GM12875 (cell line): ENCODE results near the gene MYBPH.

ENCODE experiments used
- H3K4me3 ChIP-seq: one replicate; pipeline ENCODE4 v1.5.1; 2011; ENCODE audit warnings: low read depth, low read length, control low read depth
- CTCF ChIP-seq: IDR thresholded peaks from 2 replicates; pipeline ENCODE4 v1.5.1; 2011; ENCODE audit warnings: low read depth, mild to moderate bottlenecking, control low read depth, inconsistent platforms, low read length, moderate library complexity, borderline replicate concordance; ENCODE audit not compliant: insufficient read depth

MYBPH gene

GRCh38 chr1:203174324-203174985 is 1.2 kb downstream of the MYBPH start:
- no peak for TF ChIP-seq CTCF
- H3K4me3 ChIP-seq: no peak overlapping the region

GRCh38 chr1:203173566-203173965 is 2.1 kb downstream of the MYBPH start:
- no peak for TF ChIP-seq CTCF
- H3K4me3 ChIP-seq: no peak overlapping the region

GRCh38 chr1:203173011-203173555 is 2.5 kb downstream of the MYBPH start:
- no peak overlapping the region for H3K4me3 ChIP-seq
- TF ChIP-seq CTCF: no peak

- peak; percentile 98 for TF ChIP-seq CTCF
- no peak overlapping the region for H3K4me3 ChIP-seq
These were observed 3.2 kb downstream of the MYBPH start for GRCh38 chr1:203172184-203173010.

- TF ChIP-seq CTCF: no peak
- no peak overlapping the region for H3K4me3 ChIP-seq
These were observed 4.1 kb downstream of the MYBPH start for GRCh38 chr1:203171341-203172183.

GRCh38 chr1:203170625-203171330 is 4.8 kb downstream of the MYBPH start:
- H3K4me3 ChIP-seq: no peak overlapping the region
- no peak for TF ChIP-seq CTCF
